Type B pancreatic cell (in vitro differentiated cells): Measurements from ENCODE around the gene DDX23. TPM values are rescaled to one million over a fixed set of nuclear protein-coding genes. Genes with fewer than 3 reads are reported as not detected.
"Not testable (repeated sequence)": the region's sequence is repeated elsewhere in the genome, so short reads cannot be mapped to it uniquely, and the experiment has no call there.

Source experiments
- DNase-seq: peaks from one replicate; pipeline ENCODE4 v3.0.0; 2021; ENCODE audit warnings: mixed read lengths; ENCODE audit not compliant: unreplicated experiment; ENCODE audit errors: extremely low spot score
- H3K27ac Mint-ChIP-seq: 2 replicates; pipeline ENCODE4 v1.8.0; 2021; ENCODE audit warnings: mild to moderate bottlenecking, mixed read lengths
- H3K27me3 Mint-ChIP-seq: 2 replicates; pipeline ENCODE4 v1.8.0; 2021; ENCODE audit warnings: mixed read lengths
- H3K36me3 Mint-ChIP-seq: 2 replicates; pipeline ENCODE4 v1.8.0; 2021; ENCODE audit warnings: mixed read lengths
- H3K4me1 Mint-ChIP-seq: one replicate; pipeline ENCODE4 v1.8.0; 2021; ENCODE audit warnings: mixed read lengths; ENCODE audit not compliant: unreplicated experiment
- H3K4me3 Mint-ChIP-seq: 2 replicates; pipeline ENCODE4 v1.8.0; 2021; ENCODE audit warnings: mild to moderate bottlenecking, mixed read lengths
- H3K9me3 Mint-ChIP-seq: 2 replicates; pipeline ENCODE4 v1.8.0; 2021; ENCODE audit warnings: mixed read lengths
- CTCF ChIP-seq: fragments of 200-600 bp; sonication (generic); conservative IDR thresholded peaks from 2 replicates; pipeline ENCODE4 v1.5.0; 2021; ENCODE audit warnings: antibody characterized with exemption, mild to moderate bottlenecking
- total RNA-seq: library from RNA; stranded (reverse); gene quantifications from 2 replicates; pipeline ENCODE4 v1.2.1, GENCODE V29; 2021; ENCODE audit warnings: low replicate concordance

Gene DDX23
- total RNA-seq, 1 donor from 2014 or later, result 104 TPM

GRCh38 chr12:48861111-48861510 is 9.1 kb upstream of the DDX23 start:
- Mint-ChIP-seq H3K4me3 (no peak overlapping the region), H3K9me3 (no peaks in the 10 kb centered on the region), H3K27ac (no peak overlapping the region), H3K27me3 (peaks cover 27% of the 10 kb centered on the region), H3K36me3 (no peaks in the 10 kb centered on the region), H3K4me1 (peaks cover 32% of the 10 kb centered on the region)
- no peak for TF ChIP-seq CTCF
- no peak for DNase-seq

GRCh38 chr12:48860236-48860635 is 8.3 kb upstream of the DDX23 start:
- H3K27ac Mint-ChIP-seq, H3K36me3 Mint-ChIP-seq, H3K9me3 Mint-ChIP-seq, H3K4me3 Mint-ChIP-seq, DNase-seq: not testable (repeated sequence)
- H3K27me3 Mint-ChIP-seq, result peaks cover 23% of the 10 kb centered on the region
- H3K4me1 Mint-ChIP-seq, result peaks cover 26% of the 10 kb centered on the region

GRCh38 chr12:48859607-48860006 is 7.6 kb upstream of the DDX23 start:
- H3K27ac Mint-ChIP-seq, result no peak overlapping the region
- no peak for TF ChIP-seq CTCF
- H3K36me3 Mint-ChIP-seq, result no peaks in the 10 kb centered on the region
- H3K4me3 Mint-ChIP-seq, result no peak overlapping the region
- H3K4me1 Mint-ChIP-seq, result peaks cover 20% of the 10 kb centered on the region
- peaks cover 17% of the 10 kb centered on the region for H3K27me3 Mint-ChIP-seq
- H3K9me3 Mint-ChIP-seq, result no peaks in the 10 kb centered on the region
- no peak for DNase-seq

- H3K4me1 Mint-ChIP-seq, result peaks cover 8% of the 10 kb centered on the region
- H3K27ac Mint-ChIP-seq, result no peak overlapping the region
- H3K27me3 Mint-ChIP-seq, result peaks cover 4% of the 10 kb centered on the region
- TF ChIP-seq CTCF, result no peak
- DNase-seq, result no peak
- no peak overlapping the region for H3K4me3 Mint-ChIP-seq
- no peaks in the 10 kb centered on the region for H3K9me3 Mint-ChIP-seq
- H3K36me3 Mint-ChIP-seq, result no peaks in the 10 kb centered on the region
Observed at GRCh38 chr12:48858043-48858442, 6.1 kb upstream of the DDX23 start.

GRCh38 chr12:48857278-48857994 is 5.5 kb upstream of the DDX23 start:
- H3K4me1 Mint-ChIP-seq, result peaks cover 12% of the 10 kb centered on the region
- H3K27me3 Mint-ChIP-seq, result peaks cover under 1% of the 10 kb centered on the region
- no peak overlapping the region for H3K4me3 Mint-ChIP-seq
- H3K27ac Mint-ChIP-seq, result no peak overlapping the region
- DNase-seq, result no peak
- H3K9me3 Mint-ChIP-seq, result no peaks in the 10 kb centered on the region
- no peak for TF ChIP-seq CTCF
- H3K36me3 Mint-ChIP-seq, result no peaks in the 10 kb centered on the region

- Mint-ChIP-seq H3K27me3 (no peaks in the 10 kb centered on the region), H3K36me3 (no peaks in the 10 kb centered on the region), H3K4me1 (peaks cover 11% of the 10 kb centered on the region), H3K27ac (no peak overlapping the region), H3K9me3 (no peaks in the 10 kb centered on the region), H3K4me3 (no peak overlapping the region)
- DNase-seq, result no peak
- no peak for TF ChIP-seq CTCF
Observed at GRCh38 chr12:48856379-48856778, 4.4 kb upstream of the DDX23 start.

- H3K4me3 Mint-ChIP-seq, H3K36me3 Mint-ChIP-seq, DNase-seq, H3K9me3 Mint-ChIP-seq, H3K27ac Mint-ChIP-seq, H3K27me3 Mint-ChIP-seq: not testable (repeated sequence)
- H3K4me1 Mint-ChIP-seq, result peaks cover 23% of the 10 kb centered on the region
Observed at GRCh38 chr12:48854932-48855331, 3.0 kb upstream of the DDX23 start.
